ENCODE results near the gene CHPF. TPM values are rescaled to one million over a fixed set of nuclear protein-coding genes. Genes with fewer than 3 reads are reported as not detected.

The CHPF gene
- total RNA-seq, 4 donors from 2014 or later = 44.4 to 67.8 (median 58.4) TPM

GRCh38 chr2:219495531-219496122, 48.0 kb downstream of the CHPF start:
- Histone ChIP-seq H3K9me3 (no peaks in the 10 kb centered on the region), H3K4me3 (no peak overlapping the region), H3K4me1 (peaks cover 28 to 73% (median 65%) of the 10 kb centered on the region in 4 donors), H3K27me3 (peaks cover 0 to 24% (median 0%) of the 10 kb centered on the region in 4 donors), H3K36me3 (peaks cover 0 to 28% (median 13%) of the 10 kb centered on the region in 4 donors), H3K27ac (replicated peaks in 1 of 4) (peak overlapping the region; percentile 97 to 99 (median 97))
- TF ChIP-seq EP300 (IDR thresholded peaks at IDR 0.05) (no peak), POLR2AphosphoS5 (IDR thresholded peaks at IDR 0.05) (peak in 1 of 2 donors; percentile 38), CTCF (IDR thresholded peaks at IDR 0.05) (peak; percentile 53 to 71 (median 62)), POLR2A (IDR thresholded peaks at IDR 0.05; ENCODE audit: low read depth) (no peak)
- WGBS = 23% methylated on average over 5 of the region's 14 CpGs
- no peak for DNase-seq (ENCODE audit: extremely low spot score)
- intact Hi-C loops (cut with DNase I) = loop anchor here (5.0 kb wide), 1 partner anchor 37 kb away; no protein-coding TSS in a partner anchor

GRCh38 chr2:219494952-219495530, 48.6 kb downstream of the CHPF start:
- peak overlapping the region; percentile 97 to 99 (median 97) for H3K27ac ChIP-seq (replicated peaks in 1 of 4)
- no peaks in the 10 kb centered on the region for H3K9me3 ChIP-seq
- H3K4me3 ChIP-seq = no peak overlapping the region
- peaks cover 28 to 71% (median 61%) of the 10 kb centered on the region in 4 donors for H3K4me1 ChIP-seq
- H3K27me3 ChIP-seq = peaks cover 0 to 24% (median 0%) of the 10 kb centered on the region in 4 donors
- 13% methylated on average over 10 of the region's 10 CpGs for WGBS
- TF ChIP-seq CTCF (IDR thresholded peaks at IDR 0.05) = no peak
- peak in 1 of 2 donors; percentile 21 for TF ChIP-seq POLR2AphosphoS5 (IDR thresholded peaks at IDR 0.05)
- peaks cover 0 to 34% (median 16%) of the 10 kb centered on the region in 4 donors for H3K36me3 ChIP-seq
- intact Hi-C loops (cut with DNase I) = loop anchor here (5.0 kb wide), 1 partner anchor 37 kb away; no protein-coding TSS in a partner anchor
- DNase-seq (ENCODE audit: extremely low spot score) = no peak

GRCh38 chr2:219493086-219493485, 50.5 kb downstream of the CHPF start:
- Histone ChIP-seq H3K27me3 (peaks cover 0 to 24% (median 0%) of the 10 kb centered on the region in 4 donors), H3K27ac (replicated peaks in 1 of 4) (peak overlapping the region; percentile 27 to 99 (median 97))
- intact Hi-C loops (cut with DNase I) = no loop called here

DNA sequence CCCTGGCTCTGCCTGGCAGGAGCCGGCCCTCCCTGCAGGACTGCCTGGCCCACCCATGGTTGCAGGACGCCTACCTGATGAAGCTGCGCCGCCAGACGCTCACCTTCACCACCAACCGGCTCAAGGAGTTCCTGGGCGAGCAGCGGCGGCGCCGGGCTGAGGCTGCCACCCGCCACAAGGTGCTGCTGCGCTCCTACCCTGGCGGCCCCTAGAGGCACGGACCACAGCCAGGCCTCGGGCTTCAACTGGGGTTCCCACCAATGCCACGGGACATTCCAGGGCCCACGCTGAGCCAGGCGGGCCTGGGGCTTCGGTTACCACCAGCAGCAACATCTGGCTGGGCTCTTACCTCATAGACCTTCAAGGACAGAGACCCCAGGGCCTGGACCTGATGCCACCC, 51.0 kb downstream of the CHPF start:
- peaks cover 0 to 24% (median 0%) of the 10 kb centered on the region in 4 donors for H3K27me3 ChIP-seq
- H3K4me1 ChIP-seq = peaks cover 18 to 51% (median 40%) of the 10 kb centered on the region in 4 donors
- H3K27ac ChIP-seq (replicated peaks in 1 of 4) = peak overlapping the region; percentile 27 to 99 (median 97)
- H3K36me3 ChIP-seq = peaks cover 7 to 58% (median 34%) of the 10 kb centered on the region in 4 donors
- H3K4me3 ChIP-seq = no peak overlapping the region
- H3K9me3 ChIP-seq = no peaks in the 10 kb centered on the region
- intact Hi-C loops (cut with DNase I) = no loop called here
- no peak for DNase-seq (ENCODE audit: extremely low spot score)
- 20% methylated on average over 3 of the region's 20 CpGs for WGBS
- TF ChIP-seq POLR2AphosphoS5 (IDR thresholded peaks at IDR 0.05) (no peak), POLR2A (IDR thresholded peaks at IDR 0.05; ENCODE audit: low read depth) (no peak), EP300 (IDR thresholded peaks at IDR 0.05) (no peak), CTCF (IDR thresholded peaks at IDR 0.05) (no peak)

More at GRCh38 chr2:219493086-219493485, 50.5 kb downstream of the CHPF start:
- TF ChIP-seq POLR2A (IDR thresholded peaks at IDR 0.05; ENCODE audit: low read depth) = no peak
- no peak for TF ChIP-seq CTCF (IDR thresholded peaks at IDR 0.05)
- no peak for TF ChIP-seq POLR2AphosphoS5 (IDR thresholded peaks at IDR 0.05)
- no peak for TF ChIP-seq EP300 (IDR thresholded peaks at IDR 0.05)
- peaks cover 20 to 56% (median 45%) of the 10 kb centered on the region in 4 donors for H3K4me1 ChIP-seq
- 99% methylated on average over 5 of the region's 5 CpGs for WGBS
- DNase-seq (ENCODE audit: extremely low spot score) = no peak
- no peak overlapping the region for H3K4me3 ChIP-seq
- peaks cover 7 to 53% (median 31%) of the 10 kb centered on the region in 4 donors for H3K36me3 ChIP-seq
- no peaks in the 10 kb centered on the region for H3K9me3 ChIP-seq
